Ovary (tissue), 3 donors: ENCODE data around the gene RSBN1.
"Not testable (repeated sequence)": the region's sequence is repeated elsewhere in the genome, so short reads cannot be mapped to it uniquely, and the experiment has no call there.

Source experiments
- CTCF ChIP-seq, 3 donors: fragments of 450-650 bp in 2 of 3; fragments of 200-600 bp in 1 of 3; IDR thresholded peaks; one replicate each; pipeline versions ENCODE4 v1.5.1 to v1.8.0; 2016 to 2022; ENCODE audit warnings: antibody characterized with exemption in 3 of 3, mild to moderate bottlenecking in 1 of 3
- POLR2A ChIP-seq: fragments of 450-650 bp; IDR thresholded peaks from one replicate; pipeline ENCODE4 v1.6.1; 2017; ENCODE audit warnings: antibody characterized with exemption, mild to moderate bottlenecking, moderate library complexity
- donor health status: DM: no; HTN: no; CAD: no.

- not testable (repeated sequence) for TF ChIP-seq POLR2A; CTCF (IDR thresholded peaks at IDR 0.05)
Measured at GRCh38 chr1:113852694-113853093, 40.4 kb upstream of the RSBN1 start.
